NCI-H1092 treated with DMSO at 0.1 percent for 48 hours (cell line): ENCODE measurements around the gene FAM177A1.
"Not testable (repeated sequence)": the region's sequence is repeated elsewhere in the genome, so short reads cannot be mapped to it uniquely, and the experiment has no call there.

Experiments
- DNase-seq: peaks from one replicate; lab custom pipeline; 2025; lab: John Stamatoyannopoulos, UW

The FAM177A1 gene

GRCh38 chr14:35046048-35046750, at the start of gene FAM177A1:
FAM177A1 (plus strand) TSS chr14:35046272; CDS start chr14:35046464, 192 bp downstream.
- DNase-seq, result peak; percentile 97

GRCh38 chr14:34997762-34998161, 48.3 kb upstream of the FAM177A1 start:
- no peak for DNase-seq

GRCh38 chr14:34999500-34999899, 46.6 kb upstream of the FAM177A1 start:
- no peak for DNase-seq

- DNase-seq, result no peak
Observed at GRCh38 chr14:35001621-35002020, 44.5 kb upstream of the FAM177A1 start.

- DNase-seq, result no peak
Observed at GRCh38 chr14:35004839-35005238, 41.2 kb upstream of the FAM177A1 start.

GRCh38 chr14:35016568-35016967, 29.5 kb upstream of the FAM177A1 start:
- DNase-seq, result no peak

- DNase-seq, result no peak
Observed at GRCh38 chr14:35020713-35021112, 25.4 kb upstream of the FAM177A1 start.

- no peak for DNase-seq
Observed at GRCh38 chr14:35028435-35028834, 17.6 kb upstream of the FAM177A1 start.

- no peak for DNase-seq
Observed at GRCh38 chr14:35032562-35032961, 13.5 kb upstream of the FAM177A1 start.

GRCh38 chr14:35034440-35034833, 11.6 kb upstream of the FAM177A1 start:
- no peak for DNase-seq

GRCh38 chr14:35034944-35035554, 11.0 kb upstream of the FAM177A1 start:
- not testable (repeated sequence) for DNase-seq

GRCh38 chr14:35038312-35038711, 7.8 kb upstream of the FAM177A1 start:
- DNase-seq, result not testable (repeated sequence)

GRCh38 chr14:35042632-35043031, 3.4 kb upstream of the FAM177A1 start:
- no peak for DNase-seq

- DNase-seq, result no peak
Observed at GRCh38 chr14:35043046-35043445, 3.0 kb upstream of the FAM177A1 start.

GRCh38 chr14:35044939-35045797, 904 bp upstream of the FAM177A1 start:
- DNase-seq, result no peak

GRCh38 chr14:35045798-35046047, 349 bp upstream of the FAM177A1 start:
- DNase-seq, result no peak

GRCh38 chr14:35046751-35047536, 872 bp downstream of the FAM177A1 start:
- peak; percentile 65 for DNase-seq

- DNase-seq, result no peak
Observed at GRCh38 chr14:35047976-35048513, 2.0 kb downstream of the FAM177A1 start.

- DNase-seq, result no peak
Observed at GRCh38 chr14:35050652-35051051, 4.6 kb downstream of the FAM177A1 start.

GRCh38 chr14:35051796-35052195, 5.7 kb downstream of the FAM177A1 start:
- DNase-seq, result no peak

GRCh38 chr14:35052637-35053036, 6.6 kb downstream of the FAM177A1 start:
- no peak for DNase-seq
